Heart left ventricle (tissue), 16 donors: Measurements from ENCODE around the gene FOXE1. TPM values are rescaled to one million over a fixed set of nuclear protein-coding genes. Genes with fewer than 3 reads are reported as not detected.
A peak's percentile ranks its signal among the peaks of the same experiment; 100 is the strongest.

Experiments used
- ATAC-seq, 4 donors: fragments of 200-7000 bp; cut with Tn5 transposase; one replicate each; pipeline ENCODE4 v1.9.1; 2020 to 2022; ENCODE audit warnings: moderate library complexity in 4 of 4, mild to moderate bottlenecking in 3 of 4, moderate number of reproducible peaks in 1 of 4
- DNase-seq, 5 donors: peaks; one replicate each; pipeline ENCODE4 v3.0.0-alpha.2; 2020
- H3K27ac ChIP-seq, 12 donors: fragments of 200-600 bp; sonication (generic) in 4 of 12; one replicate each; pipeline versions ENCODE4 v1.5.0 to v1.8.0; 2016 to 2022; ENCODE audit warnings: mild to moderate bottlenecking in 2 of 12
- H3K27me3 ChIP-seq, 9 donors: fragments of 200-600 bp; sonication (generic) in 2 of 9; one replicate each; pipeline versions ENCODE4 v1.5.1 to v1.8.0; 2016 to 2022; ENCODE audit warnings: mild to moderate bottlenecking in 3 of 9
- H3K36me3 ChIP-seq, 9 donors: fragments of 200-600 bp; sonication (generic) in 2 of 9; one replicate each; pipeline versions ENCODE4 v1.5.0 to v1.8.0; 2018 to 2022; ENCODE audit warnings: mild to moderate bottlenecking in 2 of 9
- H3K4me1 ChIP-seq, 12 donors: fragments of 200-600 bp; sonication (generic) in 4 of 12; one replicate each; pipeline versions ENCODE4 v1.5.0 to v1.8.0; 2016 to 2022; ENCODE audit warnings: mild to moderate bottlenecking in 3 of 12
- H3K4me3 ChIP-seq, 12 donors: fragments of 200-600 bp; sonication (generic) in 4 of 12; one replicate each; pipeline versions ENCODE4 v1.5.0 to v1.8.0; 2017 to 2022; ENCODE audit warnings: mild to moderate bottlenecking in 9 of 12, moderate library complexity in 4 of 12
- H3K9me3 ChIP-seq, 12 donors: fragments of 200-600 bp; sonication (generic) in 4 of 12; one replicate each; pipeline versions ENCODE4 v1.5.0 to v1.8.0; 2016 to 2022; ENCODE audit warnings: mild to moderate bottlenecking in 1 of 12
- CTCF ChIP-seq, 12 donors: fragments of 200-600 bp; sonication (generic) in 4 of 12; IDR thresholded peaks; one replicate each; pipeline versions ENCODE4 v1.5.0 to v1.8.0; 2018 to 2022; ENCODE audit warnings: antibody characterized with exemption in 12 of 12, mild to moderate bottlenecking in 5 of 12
- POLR2A ChIP-seq, 2 donors: fragments of 450-650 bp; IDR thresholded peaks; one replicate each; pipeline ENCODE4 v1.6.1; 2017; ENCODE audit warnings: antibody characterized with exemption in 2 of 2, mild to moderate bottlenecking in 2 of 2, moderate library complexity in 2 of 2
- WGBS, 4 donors: extraction: QIAGEN DNeasy Blood & Tissue Kit in 2 of 4; methylation state at CpG; one replicate each; pipeline versions ENCODE4 v1.1.5 to v1.1.7; 2013 to 2018; 5-methylcytosine and 5-hydroxymethylcytosine counted together
- intact Hi-C, 10 donors: fragments of 100-400 bp; cut with DNase I; formaldehyde crosslinking; loops; one replicate each; pipeline versions ENCODE4 v1.11.1 to v1.14.2; 2022
- long read RNA-seq, 3 donors: library from polyadenylated mRNA; unstranded; transcript quantifications; one replicate each; pipeline ENCODE4 v2.0.0, GENCODE V29; 2020 to 2021
- polyA plus RNA-seq, 2 donors: library from polyadenylated mRNA; stranded (reverse); fragments of 200-250 nt; gene quantifications; one replicate each; pipeline ENCODE4 v1.2.3, GENCODE V29; 2013
- total RNA-seq, 9 donors: library from RNA; depleted of rRNA in 2 of 9; stranded (reverse); fragments of >200 nt in 2 of 9; fragmentation: NEBNext Ultra II Directional in 3 of 9; extraction: Animal tissue kit (Norgen Biotek cat#: 25700) in 3 of 9; gene quantifications; one replicate each; pipeline versions ENCODE4 v1.1.0 to v1.2.4, GENCODE V29; 2016 to 2023
- donor health status: ischemic (EF 13 %, LVEDD 7.1; RV severe dilation, severe dysfunction).
- donor health status: healthy with polysubstance abuse.
- donor health status: DM: no; HTN: yes; CAD: no.
- donor health status: DM: no; HTN: no; CAD: no.
- donor health status: ischemic (EF 25% LVEDD 6.9; RV normal size, moderate dysfunction).
- donor health status: ischemic (EF 25% LVEDD 5.7; RV mildly dilated, moderate dysfunction).
- donor health status: healthy.
- donor health status: DM: yes; HTN: yes; CAD: no.
- donor health status: ischemic (EF 35%, LVEDD 5.7; RV mildly dilated, moderate dysfunction).
- donor health status: nonischemic (EF 11% LVEDD 7.7; RV severe dilation, severe dysfunction).
- donor health status: DM: yes; HTN: yes; CAD: no.
- donor health status: PGD.
- donor health status: ischemic (EF 29% LVEDD 5.4; RV normal size, mild dysfunction).
- donor health status: nonischemic (EF 23%, LVEDD 6.1; RV moderate dilation, normal function).

FOXE1 gene
- total RNA-seq (not detected), polyA plus RNA-seq (not detected)
- long read RNA-seq, donor 1 = 0 reads
- long read RNA-seq, donor 2 = 0 reads
- long read RNA-seq, donor 3 = 0 reads

- intact Hi-C loops = no loop called here
- Histone ChIP-seq H3K27ac (no peak within 1 kb of the TSS), H3K4me3 (peak within 1 kb of the TSS in 11 of 12 donors; percentile 6 to 53 (median 33)), H3K9me3 (no peaks in the 10 kb centered on the region), H3K4me1 (peaks cover 0 to 54% (median 17%) of the 10 kb centered on the region in 12 donors), H3K36me3 (no peaks in the 10 kb centered on the region), H3K27me3 (peaks cover 83 to 100% (median 97%) of the 10 kb centered on the region in 9 donors)
- TF ChIP-seq CTCF (IDR thresholded peaks at IDR 0.05) (no peak), POLR2A (IDR thresholded peaks at IDR 0.05) (no peak)
- WGBS, 4 donors = 0 to 1% (median 1%) methylated on average over 2 to 83 of the region's 83 CpGs
- DNase-seq (no peak), ATAC-seq (peak in 1 of 4 donors; percentile 31)
Observed at GRCh38 chr9:97853056-97853843, at the start of gene FOXE1. Gene FOXE1, plus strand, starts transcription at chr9:97853226. Its CDS starts 689 bp downstream, at chr9:97853915.

DNA sequence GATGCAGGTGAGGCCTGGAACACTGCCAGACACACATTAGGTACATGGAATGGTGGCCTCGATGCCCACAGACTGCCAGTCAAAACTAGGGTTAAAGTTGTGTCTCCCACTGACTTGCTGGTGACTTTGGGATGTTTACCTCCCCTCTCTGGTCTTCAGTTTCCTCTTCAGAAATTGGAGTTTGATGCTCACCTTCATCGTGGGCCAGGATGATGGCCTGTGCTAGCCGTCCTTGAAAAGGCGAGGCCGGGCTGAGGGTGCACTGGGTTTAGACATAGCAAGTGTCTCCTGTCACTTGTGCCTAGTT, 49.0 kb upstream of the FOXE1 start:
- ATAC-seq (no peak), DNase-seq (no peak)
- Histone ChIP-seq H3K4me1 (peaks cover 0 to 11% (median 5%) of the 10 kb centered on the region in 12 donors), H3K27ac (no peak overlapping the region), H3K4me3 (peak overlapping the region in 4 of 12 donors; percentile 26 to 59 (median 40)), H3K36me3 (no peaks in the 10 kb centered on the region), H3K9me3 (no peaks in the 10 kb centered on the region), H3K27me3 (peaks cover 5 to 69% (median 25%) of the 10 kb centered on the region in 9 donors)
- no peak for TF ChIP-seq POLR2A (IDR thresholded peaks at IDR 0.05)
- TF ChIP-seq CTCF (IDR thresholded peaks at IDR 0.05) = no peak
- intact Hi-C loops = loop anchor here in 1 of 10 donors (5.0 kb wide), 1 partner anchor 92 kb away; no protein-coding TSS in a partner anchor
- WGBS, 4 donors = 61 to 78% (median 75%) methylated on average over 5 of the region's 5 CpGs

DNA sequence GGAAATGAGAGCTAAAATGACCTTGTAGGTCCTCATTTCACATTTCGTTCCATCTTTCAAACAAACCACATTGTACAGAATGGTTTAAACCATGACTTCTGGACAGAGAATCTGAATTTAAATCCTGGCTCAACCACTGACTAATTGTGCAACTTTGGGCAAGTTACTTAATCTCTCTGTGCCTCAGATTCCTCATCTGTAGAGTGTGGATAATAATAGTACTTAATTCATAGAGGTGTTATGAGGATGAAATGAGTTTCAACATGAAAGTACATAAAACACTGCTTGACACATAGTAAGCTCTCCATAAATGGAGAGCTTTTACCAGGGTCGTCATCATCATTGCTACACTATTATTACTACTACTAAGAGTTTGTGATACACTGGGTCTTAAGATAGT, 46.3 kb upstream of the FOXE1 start:
- H3K4me3 ChIP-seq = no peak overlapping the region
- H3K27ac ChIP-seq = no peak overlapping the region
- H3K9me3 ChIP-seq = no peaks in the 10 kb centered on the region
- ATAC-seq (no peak), DNase-seq (no peak)
- no peaks in the 10 kb centered on the region for H3K36me3 ChIP-seq
- H3K4me1 ChIP-seq = peaks cover 0 to 11% (median 5%) of the 10 kb centered on the region in 12 donors
- 79 to 88% (median 81%) methylated on average over 2 of the region's 2 CpGs for WGBS, 4 donors
- no peak for TF ChIP-seq POLR2A (IDR thresholded peaks at IDR 0.05)
- intact Hi-C loops = no loop called here
- H3K27me3 ChIP-seq = peaks cover 5 to 46% (median 22%) of the 10 kb centered on the region in 9 donors

DNA sequence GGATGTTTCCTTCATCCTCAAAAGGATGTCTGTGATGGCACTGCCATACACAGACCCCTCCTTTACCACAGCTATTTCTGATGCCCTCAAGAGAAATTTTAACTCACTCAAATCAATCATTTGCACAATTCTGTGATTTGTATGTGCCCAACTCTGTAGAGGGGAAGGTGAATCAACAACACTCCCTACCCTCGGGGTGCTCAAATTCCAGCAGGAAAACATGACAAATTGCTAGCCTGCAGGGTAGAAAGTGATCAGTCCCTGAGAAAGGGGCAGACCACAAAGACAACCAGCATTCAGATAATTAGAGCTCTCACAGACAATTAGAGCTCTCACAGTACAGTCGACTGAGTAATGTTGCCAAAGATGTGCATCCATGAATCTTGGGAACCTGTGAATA, 45.3 kb upstream of the FOXE1 start:
- Histone ChIP-seq H3K9me3 (no peaks in the 10 kb centered on the region), H3K27me3 (peaks cover 5 to 37% (median 22%) of the 10 kb centered on the region in 9 donors), H3K4me1 (peaks cover 0 to 11% (median 5%) of the 10 kb centered on the region in 12 donors), H3K4me3 (no peak overlapping the region), H3K27ac (no peak overlapping the region), H3K36me3 (no peaks in the 10 kb centered on the region)
- TF ChIP-seq CTCF (IDR thresholded peaks at IDR 0.05) (no peak), POLR2A (IDR thresholded peaks at IDR 0.05) (no peak)
- DNase-seq (no peak), ATAC-seq (no peak)
- intact Hi-C loops = no loop called here
- 67 to 71% (median 70%) methylated on average over 2 of the region's 2 CpGs for WGBS, 4 donors
